Adrenal gland (tissue), 12 donors: ENCODE results near the gene SPG11. TPM values are rescaled to one million over a fixed set of nuclear protein-coding genes. Genes with fewer than 3 reads are reported as not detected.

ENCODE experiments used
- DNase-seq, 7 donors: peaks; one replicate each; pipeline ENCODE4 v3.0.0-alpha.2; 2019 to 2020
- H3K27ac ChIP-seq, 5 donors: fragments of 200-600 bp; sonication (generic) in 4 of 5; 1 replicate in 3 of 5; 2 replicates in 2 of 5; pipeline versions ENCODE4 v1.5.1 to v1.8.0; 2016 to 2020; ENCODE audit warnings: mild to moderate bottlenecking in 1 of 5
- H3K27me3 ChIP-seq: fragments of 200-600 bp; 2 replicates; pipeline ENCODE4 v1.8.0; 2021
- H3K36me3 ChIP-seq, 2 donors: fragments of 200-600 bp; replicated peaks in 1 of 2; 1 replicate in 1 of 2; 2 replicates in 1 of 2; pipeline versions ENCODE4 v1.5.1 to v1.8.0; 2018 to 2022
- H3K4me1 ChIP-seq, 2 donors: fragments of 200-600 bp; replicated peaks in 1 of 2; 1 replicate in 1 of 2; 2 replicates in 1 of 2; pipeline versions ENCODE4 v1.5.1 to v1.8.0; 2018 to 2021
- H3K4me3 ChIP-seq, 4 donors: fragments of 200-600 bp; sonication (generic) in 3 of 4; one replicate each; pipeline ENCODE4 v1.5.1; 2016 to 2018
- H3K9me3 ChIP-seq, 3 donors: fragments of 200-600 bp; sonication (generic) in 1 of 3; replicated peaks in 1 of 3; 1 replicate in 2 of 3; 2 replicates in 1 of 3; pipeline versions ENCODE4 v1.5.1 to v1.8.0; 2016 to 2021
- CTCF ChIP-seq, 6 experiments: fragments of 450-650 bp in 4 of 6; fragments of 200-600 bp in 2 of 6; sonication (generic) in 1 of 6; IDR thresholded peaks; 1 replicate in 5 of 6; 2 replicates in 1 of 6; pipeline versions ENCODE4 v1.5.1 to v1.8.0; 2016 to 2021; ENCODE audit warnings: antibody characterized with exemption in 6 of 6, mild to moderate bottlenecking in 2 of 6, moderate library complexity in 1 of 6
- POLR2A ChIP-seq, 2 donors: fragments of 450-650 bp; IDR thresholded peaks; one replicate each; pipeline ENCODE4 v1.6.1; 2017; ENCODE audit warnings: antibody characterized with exemption in 2 of 2, mild to moderate bottlenecking in 2 of 2, moderate library complexity in 1 of 2
- WGBS, 4 donors: extraction: QIAGEN DNeasy Blood & Tissue Kit in 2 of 4; methylation state at CpG; one replicate each; pipeline versions ENCODE4 v1.1.5 to v1.1.7; 2013 to 2017; 5-methylcytosine and 5-hydroxymethylcytosine counted together
- intact Hi-C, 2 donors: fragments of 100-400 bp; cut with DNase I; formaldehyde crosslinking; loops; one replicate each; pipeline versions ENCODE4 v1.14.1 to v1.15.0; 2022 to 2023
- polyA plus RNA-seq, 3 donors: library from polyadenylated mRNA; stranded (reverse); fragments of 200-250 nt in 2 of 3; fragments of 350-450 nt in 1 of 3; fragmentation: Illumina TruSeq in 1 of 3; extraction: RNeasy Lipid Tissue Mini Kit (QIAGEN cat#74804) in 1 of 3; gene quantifications; one replicate each; pipeline ENCODE4 v1.2.3, GENCODE V29; 2013 to 2014
- total RNA-seq, 9 donors: library from RNA; depleted of rRNA in 4 of 9; stranded (reverse); fragments of >200 nt in 4 of 9; fragments of 120-200 nt in 1 of 9; fragmentation: NEBNext Ultra II Directional in 1 of 9; extraction: Animal tissue kit (Norgen Biotek cat#: 25700) in 1 of 9; gene quantifications; one replicate each; pipeline versions ENCODE4 v1.1.0 to v1.2.4, GENCODE V29; 2013 to 2023
- donor health status: healthy with polysubstance abuse.
- donor health status: Bipolar disorder and iron deficiency.
- donor health status: DM: yes; HTN: yes; CAD: no.
- donor health status: DM: no; HTN: no; CAD: no.
- donor health status: DM: no; HTN: no; CAD: no.
- donor health status: DM: yes; HTN: yes; CAD: no.

Gene SPG11
- total and polyA plus RNA-seq, 12 donors: 43.0 to 122 (median 74.0) TPM

GRCh38 chr15:44537735-44538240, 125.7 kb downstream of the SPG11 start:
- Histone ChIP-seq H3K36me3 (no peaks in the 10 kb centered on the region), H3K27me3 (no peaks in the 10 kb centered on the region), H3K4me1 (peaks cover 29 to 46% of the 10 kb centered on the region in 2 donors), H3K4me3 (peak overlapping the region in 3 of 4 donors; percentile 79 to 84 (median 82)), H3K27ac (peak overlapping the region; percentile 95 to 99 (median 98)), H3K9me3 (no peaks in the 10 kb centered on the region)
- no peak for TF ChIP-seq POLR2A (IDR thresholded peaks at IDR 0.05)
- peak in 1 of 6 experiments; percentile 3 for TF ChIP-seq CTCF (IDR thresholded peaks at IDR 0.05)
- WGBS, 4 donors: 8 to 29% (median 13%) methylated on average over 9 to 13 of the region's 13 CpGs
- no peak for DNase-seq
- intact Hi-C loops: no loop called here

- Histone ChIP-seq H3K36me3 (no peaks in the 10 kb centered on the region), H3K27me3 (no peaks in the 10 kb centered on the region), H3K9me3 (no peaks in the 10 kb centered on the region), H3K27ac (peak within 1 kb of the TSS; percentile 95 to 99 (median 98)), H3K4me3 (peak within 1 kb of the TSS; percentile 77 to 84 (median 80)), H3K4me1 (peaks cover 28 to 40% of the 10 kb centered on the region in 2 donors)
- peak; percentile 95 to 98 (median 97) for DNase-seq
- intact Hi-C loops: no loop called here
- WGBS, 4 donors: 0% methylated on average over 8 to 97 of the region's 97 CpGs
- TF ChIP-seq POLR2A (IDR thresholded peaks at IDR 0.05) (peak; percentile 83 to 92), CTCF (IDR thresholded peaks at IDR 0.05) (peak in 1 of 6 experiments; percentile 8)
Measured at GRCh38 chr15:44536962-44537734, 126.3 kb downstream of the SPG11 start, which contains the start of gene EIF3J. EIF3J (plus strand) TSS chr15:44537147; CDS start chr15:44537195, 48 bp downstream.

DNA sequence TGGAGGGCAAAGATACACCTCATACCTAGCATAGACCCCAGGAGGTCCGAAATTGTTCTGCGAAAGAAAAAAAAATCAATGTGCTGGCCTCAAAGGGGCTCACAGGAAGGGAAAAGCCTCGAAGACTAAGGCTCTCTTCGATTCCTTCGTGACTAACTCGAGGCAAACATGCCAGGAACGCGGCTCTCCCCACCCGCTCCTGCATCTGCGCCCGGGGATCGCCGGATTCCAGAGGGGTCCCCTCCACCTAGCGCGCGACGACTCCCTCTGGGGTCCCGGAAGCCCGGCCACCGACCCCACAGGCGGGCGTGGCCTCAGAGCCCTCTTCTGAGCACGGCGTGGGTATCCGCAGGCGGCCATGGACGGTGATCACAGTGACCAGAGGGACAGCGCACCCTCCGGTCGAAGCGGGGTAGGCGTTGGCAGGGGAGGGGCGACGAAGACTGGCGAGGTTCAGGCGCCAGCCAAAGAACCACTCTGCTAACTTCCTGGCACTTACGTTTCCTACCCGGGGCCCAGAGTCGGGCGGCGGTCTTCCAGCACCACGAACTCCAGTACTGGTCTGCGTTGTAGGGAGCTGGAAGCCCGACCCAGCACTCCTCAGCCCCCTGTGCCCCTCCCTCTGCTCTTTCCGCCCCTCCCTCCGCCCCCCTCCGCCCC, 127.0 kb downstream of the SPG11 start:
- H3K9me3 ChIP-seq: no peaks in the 10 kb centered on the region
- H3K27ac ChIP-seq: peak overlapping the region; percentile 95 to 99 (median 98)
- intact Hi-C loops: no loop called here
- 0% methylated on average over 23 to 46 of the region's 47 CpGs for WGBS, 4 donors
- H3K27me3 ChIP-seq: no peaks in the 10 kb centered on the region
- H3K4me3 ChIP-seq: peak overlapping the region; percentile 1 to 84 (median 64)
- H3K36me3 ChIP-seq: no peaks in the 10 kb centered on the region
- peak in 6 of 7 donors; percentile 86 to 93 (median 89) for DNase-seq
- TF ChIP-seq CTCF (IDR thresholded peaks at IDR 0.05) (peak; percentile 20 to 56 (median 44)), POLR2A (IDR thresholded peaks at IDR 0.05) (peak; percentile 74 to 89)
- H3K4me1 ChIP-seq: peaks cover 23 to 33% of the 10 kb centered on the region in 2 donors
